T47D (cell line): ENCODE results near the gene TARP.
"Not testable (repeated sequence)": the region's sequence is repeated elsewhere in the genome, so short reads cannot be mapped to it uniquely, and the experiment has no call there.

Experiments used
- DNase-seq, 2 experiments: peaks; one replicate each; pipeline versions ENCODE4 v3.0.0 to v3.0.0-alpha.2; 2011 to 2012; ENCODE audit warnings: low read depth in 1 of 2, low spot score in 1 of 2
- JUND ChIP-seq: IDR thresholded peaks from 2 replicates; pipeline ENCODE4 v1.6.1; 2012; ENCODE audit warnings: low read depth
- in situ Hi-C: cut with HindIII; loops from 2 replicates; pipeline ENCODE4 v1.10.0; 2016; ENCODE audit warnings: low sequenced_read_pairs, low pct_unique_long_range_greater_than_20kb

The TARP gene

GRCh38 chr7:38291650-38292049 is 18.2 kb upstream of the TARP start:
- in situ Hi-C loops: no loop called here
- no peak for DNase-seq
- TF ChIP-seq JUND: no peak

GRCh38 chr7:38291117-38291647 is 17.7 kb upstream of the TARP start:
- in situ Hi-C loops: no loop called here
- no peak for DNase-seq
- no peak for TF ChIP-seq JUND

GRCh38 chr7:38284553-38284952 is 11.1 kb upstream of the TARP start:
- TF ChIP-seq JUND: no peak
- in situ Hi-C loops: no loop called here
- no peak for DNase-seq

DNA sequence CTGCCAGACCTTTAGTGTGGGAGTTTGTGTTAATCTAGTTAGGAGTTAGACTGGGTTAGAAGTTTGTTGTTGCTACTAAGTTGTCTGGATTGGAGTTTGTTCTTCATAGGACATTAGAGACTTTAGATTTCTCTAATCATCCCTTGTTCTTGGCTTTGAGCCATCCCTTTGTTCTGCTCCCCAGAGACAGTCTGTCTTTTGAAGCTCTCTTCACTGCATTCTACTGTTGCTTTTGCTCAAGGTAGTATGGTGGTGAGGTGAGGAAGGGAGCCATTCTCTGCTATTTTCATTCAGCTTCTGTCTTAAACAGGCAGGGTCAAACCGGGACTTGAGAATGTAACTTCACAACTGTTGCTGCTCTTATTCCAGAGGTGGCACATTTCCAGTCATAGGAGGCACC is 10.4 kb upstream of the TARP start:
- TF ChIP-seq JUND: no peak
- DNase-seq: no peak
- in situ Hi-C loops: no loop called here

GRCh38 chr7:38283107-38283506 is 9.7 kb upstream of the TARP start:
- DNase-seq: no peak
- TF ChIP-seq JUND: no peak
- in situ Hi-C loops: no loop called here

DNA sequence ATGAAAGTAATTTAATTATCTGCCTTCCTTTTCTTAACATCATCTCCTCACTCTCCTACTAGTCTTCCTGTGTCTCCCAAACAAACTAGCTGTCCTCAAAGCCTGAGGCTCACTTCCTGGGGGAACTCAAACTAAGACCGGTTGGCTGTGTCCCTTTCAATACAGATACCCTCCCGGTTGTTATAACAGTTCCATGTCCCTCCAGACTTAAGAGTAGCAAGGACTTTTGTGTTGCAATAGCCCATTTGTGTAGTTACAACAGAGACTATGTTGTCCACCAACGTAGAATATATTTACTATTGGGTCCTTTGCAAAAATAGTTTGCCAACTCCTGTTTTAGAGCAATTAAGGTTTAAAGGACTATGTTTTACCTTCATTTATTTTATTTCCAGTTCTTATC is 8.6 kb upstream of the TARP start:
- no peak for TF ChIP-seq JUND
- no peak for DNase-seq
- in situ Hi-C loops: no loop called here

DNA sequence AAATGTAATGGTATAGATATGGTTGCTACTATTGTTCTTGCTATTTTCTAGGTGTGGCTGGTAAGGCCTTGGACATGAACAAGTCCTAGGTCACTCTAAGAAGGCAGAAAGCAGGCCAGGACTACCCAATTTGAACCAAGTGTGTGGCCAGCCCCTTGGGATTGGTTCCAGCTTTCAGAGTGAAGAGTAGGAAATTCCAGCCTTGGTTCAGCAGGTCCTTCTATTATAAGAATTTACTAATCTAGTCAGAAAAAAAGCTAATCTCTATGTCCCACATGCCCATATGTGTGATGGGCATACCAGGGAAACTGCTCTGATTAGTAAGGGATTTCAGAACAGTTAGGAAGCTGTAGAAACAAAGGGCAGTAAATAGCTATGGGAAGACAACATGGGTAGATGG is 7.8 kb upstream of the TARP start:
- DNase-seq: no peak
- in situ Hi-C loops: no loop called here
- no peak for TF ChIP-seq JUND

DNA sequence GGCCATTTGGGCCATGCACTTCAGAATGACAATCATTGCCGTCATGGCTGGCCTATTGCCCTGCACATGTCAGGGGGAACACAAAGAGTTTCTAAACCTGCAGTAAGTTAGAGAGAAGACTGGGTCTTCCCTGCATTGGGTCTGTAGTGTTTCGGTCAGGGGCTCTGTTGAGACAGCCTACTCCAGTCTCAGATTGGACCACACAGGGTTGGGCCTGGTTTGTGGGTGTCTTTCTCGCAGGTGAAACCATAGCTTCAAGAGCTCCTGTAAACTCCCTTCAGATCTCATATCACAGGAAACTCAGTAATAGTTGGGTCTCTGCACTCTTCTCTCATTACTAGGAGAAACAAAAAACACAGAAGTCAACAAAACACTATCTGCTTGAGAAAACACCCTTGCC is 7.3 kb upstream of the TARP start:
- no peak for DNase-seq
- in situ Hi-C loops: no loop called here
- no peak for TF ChIP-seq JUND

DNA sequence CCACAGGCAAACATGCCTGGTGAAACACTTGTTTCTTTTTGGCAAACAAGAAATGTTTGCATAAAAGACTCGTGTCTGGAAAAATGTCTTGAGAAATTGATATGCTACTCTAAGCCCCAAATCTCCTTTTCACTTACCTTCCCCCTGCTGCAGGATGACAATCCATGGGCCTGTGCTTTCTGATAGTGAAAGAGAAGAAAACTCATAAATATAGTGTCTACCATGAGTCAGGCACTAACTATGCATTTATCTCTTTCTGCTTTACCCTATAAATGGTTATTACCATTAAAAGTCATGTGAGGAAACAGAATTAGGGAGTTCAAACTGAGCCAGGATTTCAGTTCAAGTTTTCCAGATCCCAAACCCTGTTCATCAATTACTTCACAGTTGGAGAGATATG is 6.6 kb upstream of the TARP start:
- in situ Hi-C loops: no loop called here
- DNase-seq: no peak
- TF ChIP-seq JUND: no peak

GRCh38 chr7:38276096-38276877 is 2.9 kb upstream of the TARP start:
- DNase-seq: no peak
- in situ Hi-C loops: no loop called here
- no peak for TF ChIP-seq JUND

DNA sequence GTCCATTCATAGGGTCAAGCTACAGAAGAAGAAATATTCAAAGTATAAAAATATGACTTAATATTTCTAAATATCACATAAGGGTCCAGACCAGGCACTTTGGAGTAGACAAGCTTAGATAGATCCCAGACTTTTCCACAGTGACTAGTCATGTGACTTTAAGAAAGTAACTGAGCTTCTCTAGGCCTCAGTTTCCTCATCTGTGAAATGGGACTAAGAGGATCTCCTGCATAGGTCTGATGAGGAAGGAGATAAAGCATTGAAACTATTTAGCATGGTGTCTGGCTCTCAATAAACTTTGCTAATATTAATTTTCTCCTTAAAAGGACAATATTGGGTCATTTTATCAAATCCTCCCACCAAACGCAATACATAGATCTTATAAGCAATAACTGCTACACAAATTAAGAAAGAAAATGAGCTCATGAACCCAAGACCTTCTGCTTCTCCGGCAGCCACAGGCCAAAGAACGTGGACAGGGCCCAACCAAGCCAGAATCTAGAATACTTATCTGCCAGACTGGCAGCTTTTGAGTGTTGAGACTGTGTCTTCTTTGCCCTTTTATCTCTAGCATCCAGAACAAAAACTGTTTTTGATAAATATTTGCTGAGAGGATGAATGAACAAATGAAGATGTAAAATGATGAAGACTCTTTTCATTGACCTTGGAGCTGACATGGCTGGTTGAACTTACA is 1.6 kb upstream of the TARP start:
- in situ Hi-C loops: no loop called here
- DNase-seq: no peak
- TF ChIP-seq JUND: no peak

DNA sequence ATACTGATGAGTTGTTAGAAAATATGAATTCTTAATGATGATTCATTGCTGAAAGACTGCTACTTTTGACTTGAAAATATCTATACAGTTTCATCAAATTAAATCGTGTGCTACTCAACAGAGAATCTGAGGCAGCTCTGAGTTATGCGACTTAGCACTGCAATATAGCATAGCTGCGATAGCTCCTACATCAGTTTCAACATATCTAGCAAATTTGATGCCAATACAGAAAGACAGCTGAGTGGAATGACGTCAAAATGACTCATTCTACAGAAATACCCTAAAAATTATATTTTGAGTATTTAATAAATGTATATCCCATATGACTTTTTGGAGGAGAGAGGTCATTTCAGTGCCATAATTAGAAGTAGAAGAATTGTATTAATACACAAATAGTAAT is 1.1 kb upstream of the TARP start:
- in situ Hi-C loops: no loop called here
- TF ChIP-seq JUND: no peak
- DNase-seq: no peak

DNA sequence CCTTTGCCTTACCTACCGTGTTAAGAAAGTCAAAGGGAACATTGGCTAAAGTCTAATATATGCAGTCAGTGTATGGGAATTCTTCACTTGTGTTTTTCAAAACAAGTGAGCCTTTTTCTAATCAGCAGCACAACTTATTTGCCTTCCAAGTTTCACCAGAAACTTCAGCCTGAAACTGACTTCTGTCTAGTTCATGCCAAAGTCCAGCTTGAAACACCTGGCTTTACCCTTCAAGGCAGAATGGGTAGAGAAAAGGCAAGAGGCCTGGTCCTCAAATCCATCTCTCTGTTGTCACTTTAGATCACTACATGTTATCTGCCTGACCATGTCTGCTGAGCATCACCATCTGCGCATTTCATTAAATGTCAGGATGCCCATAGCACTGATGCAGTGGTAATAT is 3.0 kb downstream of the TARP start:
- DNase-seq, in situ Hi-C loops: not testable (repeated sequence)

DNA sequence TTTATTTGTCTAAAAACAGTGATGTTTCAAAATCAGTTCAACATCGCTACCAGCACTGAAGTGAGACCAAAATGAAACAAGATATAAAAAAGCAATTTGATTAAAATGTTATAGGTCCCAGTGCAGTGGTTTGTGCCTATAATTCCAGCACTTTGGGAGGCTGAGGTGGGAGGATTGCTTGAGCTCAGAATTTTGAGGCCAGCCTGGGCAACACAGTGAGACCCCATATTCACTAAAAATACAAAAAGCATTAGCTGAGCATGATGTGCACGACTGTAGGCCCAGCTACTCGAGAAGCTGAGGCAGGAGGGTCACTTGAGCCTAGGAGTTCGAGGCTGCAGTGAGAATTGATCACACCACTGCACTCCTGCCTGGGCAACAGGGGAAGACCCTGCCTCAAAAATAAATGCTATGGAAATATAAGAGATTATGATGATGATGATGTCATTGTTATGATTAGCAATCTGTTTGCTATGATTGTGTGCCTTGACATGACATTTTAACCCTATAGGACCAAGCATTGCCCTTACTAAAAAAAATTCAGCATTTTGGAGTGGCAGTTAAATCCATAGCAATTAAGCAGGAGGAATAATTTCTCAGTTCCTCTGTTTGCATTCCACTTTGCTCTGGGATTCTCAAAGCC is 3.6 kb downstream of the TARP start:
- in situ Hi-C loops: not testable (repeated sequence)

DNA sequence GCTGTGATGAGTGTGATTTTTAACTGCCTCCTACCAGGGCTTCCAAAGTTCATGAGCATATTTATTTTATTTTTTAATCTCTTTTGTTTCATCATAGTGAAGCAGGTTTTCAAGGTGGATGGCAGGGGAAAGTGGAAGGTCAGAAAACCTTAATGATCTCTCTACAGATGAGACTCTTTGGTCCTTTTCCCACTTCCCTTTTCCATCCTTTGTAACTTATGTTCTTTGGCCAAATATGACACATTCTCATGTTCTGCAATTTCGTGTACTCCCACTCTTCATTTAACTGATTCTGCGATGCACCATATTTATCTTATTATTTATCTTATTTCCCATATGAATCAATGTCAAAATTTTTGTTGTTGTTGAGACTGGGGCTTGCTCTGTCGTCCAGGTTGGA is 7.5 kb downstream of the TARP start:
- DNase-seq, in situ Hi-C loops: not testable (repeated sequence)

More for the DNA sequence above, 3.6 kb downstream of the TARP start:
- DNase-seq: not testable (repeated sequence)

DNA sequence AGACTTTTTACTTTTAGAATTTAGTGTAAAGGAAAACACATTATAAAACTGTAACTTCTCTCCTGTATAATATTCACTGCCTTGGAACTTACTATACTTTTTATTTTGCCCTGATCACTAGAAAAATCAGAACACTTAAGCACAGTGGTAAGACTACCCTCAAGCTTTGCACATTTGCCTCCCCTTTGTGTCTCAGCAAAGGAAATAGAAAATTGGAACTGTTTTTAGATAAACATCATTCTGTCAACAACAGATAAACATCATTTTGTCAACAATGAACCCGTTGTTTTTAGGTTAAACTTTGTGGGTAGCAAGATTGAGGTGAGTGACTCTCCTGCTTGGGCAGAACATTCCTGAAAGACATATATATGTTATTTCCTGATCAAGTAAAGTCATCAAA is 8.8 kb downstream of the TARP start:
- in situ Hi-C loops, DNase-seq: not testable (repeated sequence)

- DNase-seq, in situ Hi-C loops: not testable (repeated sequence)
Measured at GRCh38 chr7:38263274-38263673, 10.2 kb downstream of the TARP start.
